Measurements from ENCODE around the gene FAM227B.
"Not testable (repeated sequence)": the region's sequence is repeated elsewhere in the genome, so short reads cannot be mapped to it uniquely, and the experiment has no call there.

FAM227B gene

DNA sequence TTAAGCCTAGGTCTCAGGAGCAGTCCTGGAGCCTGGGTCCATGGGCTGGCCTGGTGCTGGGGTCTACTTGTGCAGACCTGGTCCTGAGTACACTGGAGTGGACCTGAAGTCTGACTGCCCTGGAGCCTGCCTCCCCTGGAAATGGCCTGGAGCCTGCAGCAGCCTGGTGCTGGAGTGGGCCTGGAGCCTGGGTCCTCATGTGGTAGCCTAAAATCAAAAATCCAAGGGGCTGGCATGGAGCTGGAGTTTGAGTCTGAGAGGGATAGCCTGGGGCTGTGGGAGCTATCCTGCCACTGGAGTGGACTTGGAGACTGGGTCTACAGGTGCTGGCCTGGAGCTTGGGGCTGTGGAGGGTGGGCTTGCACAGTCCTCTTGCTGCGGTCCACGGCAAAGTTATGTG lies 15.0 kb downstream of the FAM227B start:
- Histone ChIP-seq H3K27ac (no peak overlapping the region), H3K4me3 (no peak overlapping the region), H3K9me3 (ENCODE audit: low read depth, low read length) (no peaks in the 10 kb centered on the region), H3K9ac (ENCODE audit: insufficient read length) (no peak overlapping the region), H3K36me3 (ENCODE audit: insufficient read depth, low read length) (no peaks in the 10 kb centered on the region)
- no peak for TF ChIP-seq POLR2AphosphoS5 (IDR thresholded peaks at IDR 0.05; ENCODE audit: borderline replicate concordance, low read depth, low read length)
- no peak for TF ChIP-seq EZH2 (IDR thresholded peaks at IDR 0.05)
- no peak for TF ChIP-seq FOXP2 (optimal IDR thresholded peaks at IDR 0.05; ENCODE audit: control extremely low read depth, extremely low read length, insufficient read depth)
- DNase-seq (ENCODE audit: low read depth, low spot score): no peak

DNA sequence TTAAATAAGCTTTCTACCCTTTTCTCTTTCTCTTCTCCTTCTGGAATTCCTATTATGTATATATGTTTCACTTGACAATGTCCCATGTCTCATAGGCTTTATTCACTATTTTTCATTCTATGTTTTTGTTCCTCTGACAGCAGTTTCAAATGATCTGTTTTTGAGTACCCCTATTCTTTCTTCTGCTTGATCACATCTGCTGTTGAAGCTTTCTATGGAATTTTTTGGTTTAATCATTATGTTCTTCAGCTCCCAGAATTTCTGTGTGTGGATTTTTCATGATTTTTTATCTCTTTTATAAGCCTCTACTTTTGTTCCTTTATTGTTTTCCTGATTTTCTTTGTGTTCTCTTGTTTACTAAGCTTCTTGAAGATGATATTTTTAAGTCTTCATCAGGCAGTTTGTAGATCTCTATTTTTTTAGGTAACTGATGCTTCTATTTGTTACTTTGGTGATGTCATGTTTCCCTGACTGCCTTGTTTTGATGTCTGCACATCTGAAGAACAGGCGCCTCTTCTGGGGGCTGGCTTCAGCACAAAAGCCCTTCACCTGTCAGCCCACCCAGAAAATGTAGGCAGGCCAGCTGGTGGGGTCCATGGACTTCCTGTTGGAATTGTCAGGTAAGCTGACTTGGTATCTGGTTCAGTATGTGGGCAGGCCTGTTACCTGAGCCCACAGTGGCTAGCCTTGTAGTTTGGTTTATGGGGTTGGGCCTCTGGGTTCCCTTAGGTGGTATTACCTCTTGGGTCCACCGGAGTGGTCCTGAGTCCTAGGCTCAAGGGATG lies 15.8 kb downstream of the FAM227B start:
- DNase-seq (ENCODE audit: low read depth, low spot score): no peak
- no peak overlapping the region for H3K9ac ChIP-seq (ENCODE audit: insufficient read length)
- no peak for TF ChIP-seq POLR2AphosphoS5 (IDR thresholded peaks at IDR 0.05; ENCODE audit: borderline replicate concordance, low read depth, low read length)
- TF ChIP-seq EZH2 (IDR thresholded peaks at IDR 0.05): no peak
- TF ChIP-seq FOXP2 (optimal IDR thresholded peaks at IDR 0.05; ENCODE audit: control extremely low read depth, extremely low read length, insufficient read depth): no peak
- H3K27ac ChIP-seq: no peak overlapping the region
- no peaks in the 10 kb centered on the region for H3K36me3 ChIP-seq (ENCODE audit: insufficient read depth, low read length)
- H3K9me3 ChIP-seq (ENCODE audit: low read depth, low read length): no peaks in the 10 kb centered on the region
- no peak overlapping the region for H3K4me3 ChIP-seq

GRCh38 chr15:49592829-49593316 lies 27.7 kb downstream of the FAM227B start:
- H3K27ac ChIP-seq; DNase-seq (ENCODE audit: low read depth, low spot score); H3K9me3 ChIP-seq (ENCODE audit: low read depth, low read length); H3K36me3 ChIP-seq (ENCODE audit: insufficient read depth, low read length); H3K4me3 ChIP-seq; H3K9ac ChIP-seq (ENCODE audit: insufficient read length): not testable (repeated sequence)

- Histone ChIP-seq H3K9ac (ENCODE audit: insufficient read length) (no peak overlapping the region), H3K9me3 (ENCODE audit: low read depth, low read length) (no peaks in the 10 kb centered on the region), H3K36me3 (ENCODE audit: insufficient read depth, low read length) (no peaks in the 10 kb centered on the region), H3K4me3 (no peak overlapping the region), H3K27ac (no peak overlapping the region)
- TF ChIP-seq FOXP2 (optimal IDR thresholded peaks at IDR 0.05; ENCODE audit: control extremely low read depth, extremely low read length, insufficient read depth): no peak
- TF ChIP-seq POLR2AphosphoS5 (IDR thresholded peaks at IDR 0.05; ENCODE audit: borderline replicate concordance, low read depth, low read length): no peak
- TF ChIP-seq EZH2 (IDR thresholded peaks at IDR 0.05): no peak
- DNase-seq (ENCODE audit: low read depth, low spot score): no peak
Observed at GRCh38 chr15:49589030-49589429, 31.6 kb downstream of the FAM227B start.

GRCh38 chr15:49573421-49573820 lies 47.2 kb downstream of the FAM227B start:
- H3K9me3 ChIP-seq (ENCODE audit: low read depth, low read length): no peaks in the 10 kb centered on the region
- DNase-seq (ENCODE audit: low read depth, low spot score): no peak

GRCh38 chr15:49570672-49571071 lies 49.9 kb downstream of the FAM227B start:
- H3K4me3 ChIP-seq: no peak overlapping the region
- no peaks in the 10 kb centered on the region for H3K9me3 ChIP-seq (ENCODE audit: low read depth, low read length)
- no peak for DNase-seq (ENCODE audit: low read depth, low spot score)
- no peak overlapping the region for H3K9ac ChIP-seq (ENCODE audit: insufficient read length)
- TF ChIP-seq POLR2AphosphoS5 (IDR thresholded peaks at IDR 0.05; ENCODE audit: borderline replicate concordance, low read depth, low read length) (no peak), FOXP2 (optimal IDR thresholded peaks at IDR 0.05; ENCODE audit: control extremely low read depth, extremely low read length, insufficient read depth) (no peak), EZH2 (IDR thresholded peaks at IDR 0.05) (no peak)
- H3K27ac ChIP-seq: no peak overlapping the region
- no peaks in the 10 kb centered on the region for H3K36me3 ChIP-seq (ENCODE audit: insufficient read depth, low read length)

More at GRCh38 chr15:49573421-49573820, 47.2 kb downstream of the FAM227B start:
- Histone ChIP-seq H3K4me3 (no peak overlapping the region), H3K27ac (no peak overlapping the region), H3K9ac (ENCODE audit: insufficient read length) (no peak overlapping the region), H3K36me3 (ENCODE audit: insufficient read depth, low read length) (no peaks in the 10 kb centered on the region)
- no peak for TF ChIP-seq FOXP2 (optimal IDR thresholded peaks at IDR 0.05; ENCODE audit: control extremely low read depth, extremely low read length, insufficient read depth)
- TF ChIP-seq POLR2AphosphoS5 (IDR thresholded peaks at IDR 0.05; ENCODE audit: borderline replicate concordance, low read depth, low read length): no peak
- no peak for TF ChIP-seq EZH2 (IDR thresholded peaks at IDR 0.05)

GRCh38 chr15:49570174-49570573 lies 50.4 kb downstream of the FAM227B start:
- Histone ChIP-seq H3K36me3 (ENCODE audit: insufficient read depth, low read length) (no peaks in the 10 kb centered on the region), H3K27ac (no peak overlapping the region), H3K4me3 (no peak overlapping the region), H3K9ac (ENCODE audit: insufficient read length) (no peak overlapping the region), H3K9me3 (ENCODE audit: low read depth, low read length) (no peaks in the 10 kb centered on the region)
- DNase-seq (ENCODE audit: low read depth, low spot score): no peak
- no peak for TF ChIP-seq FOXP2 (optimal IDR thresholded peaks at IDR 0.05; ENCODE audit: control extremely low read depth, extremely low read length, insufficient read depth)
- TF ChIP-seq EZH2 (IDR thresholded peaks at IDR 0.05): no peak
- TF ChIP-seq POLR2AphosphoS5 (IDR thresholded peaks at IDR 0.05; ENCODE audit: borderline replicate concordance, low read depth, low read length): no peak

- Histone ChIP-seq H3K27ac (no peak overlapping the region), H3K9me3 (ENCODE audit: low read depth, low read length) (no peaks in the 10 kb centered on the region), H3K36me3 (ENCODE audit: insufficient read depth, low read length) (no peaks in the 10 kb centered on the region), H3K9ac (ENCODE audit: insufficient read length) (no peak overlapping the region), H3K4me3 (no peak overlapping the region)
- no peak for DNase-seq (ENCODE audit: low read depth, low spot score)
- TF ChIP-seq EZH2 (IDR thresholded peaks at IDR 0.05): no peak
- no peak for TF ChIP-seq FOXP2 (optimal IDR thresholded peaks at IDR 0.05; ENCODE audit: control extremely low read depth, extremely low read length, insufficient read depth)
- TF ChIP-seq POLR2AphosphoS5 (IDR thresholded peaks at IDR 0.05; ENCODE audit: borderline replicate concordance, low read depth, low read length): no peak
Observed at GRCh38 chr15:49560045-49560444, 60.6 kb downstream of the FAM227B start.

- no peak for DNase-seq (ENCODE audit: low read depth, low spot score)
- H3K27ac ChIP-seq: no peak overlapping the region
- H3K36me3 ChIP-seq (ENCODE audit: insufficient read depth, low read length): no peaks in the 10 kb centered on the region
Observed at GRCh38 chr15:49558929-49559328, 61.7 kb downstream of the FAM227B start.

More at GRCh38 chr15:49558929-49559328, 61.7 kb downstream of the FAM227B start:
- Histone ChIP-seq H3K9ac (ENCODE audit: insufficient read length) (no peak overlapping the region), H3K4me3 (no peak overlapping the region), H3K9me3 (ENCODE audit: low read depth, low read length) (no peaks in the 10 kb centered on the region)
- TF ChIP-seq POLR2AphosphoS5 (IDR thresholded peaks at IDR 0.05; ENCODE audit: borderline replicate concordance, low read depth, low read length): no peak
- no peak for TF ChIP-seq EZH2 (IDR thresholded peaks at IDR 0.05)
- TF ChIP-seq FOXP2 (optimal IDR thresholded peaks at IDR 0.05; ENCODE audit: control extremely low read depth, extremely low read length, insufficient read depth): no peak

Measured in SK-N-MC (cell line).